ENCODE measurements around the gene BFSP2.
"Not testable (repeated sequence)": the region's sequence is repeated elsewhere in the genome, so short reads cannot be mapped to it uniquely, and the experiment has no call there.

BFSP2 gene

GRCh38 chr3:133469140-133469731 is 69.4 kb downstream of the BFSP2 start:
- Histone ChIP-seq H3K4me1 (ENCODE audit: control insufficient read depth, insufficient read depth, low read length) (peaks cover 12% of the 10 kb centered on the region), H3K9ac (ENCODE audit: low read length in 2 of 2) (no peak overlapping the region), H3K36me3 (ENCODE audit: control insufficient read depth in 2 of 2, insufficient read depth in 2 of 2, low read length in 2 of 2) (no peaks in the 10 kb centered on the region), H3K4me3 (ENCODE audit: low read length in 2 of 2) (no peak overlapping the region), H3K27me3 (ENCODE audit: control insufficient read depth in 1 of 2, insufficient read depth in 2 of 2, low read length in 2 of 2) (no peaks in the 10 kb centered on the region), H3K9me3 (ENCODE audit: control insufficient read depth in 2 of 2, low read length in 2 of 2) (no peaks in the 10 kb centered on the region), H3K27ac (ENCODE audit: low read length) (no peak overlapping the region)

- no peaks in the 10 kb centered on the region for H3K36me3 ChIP-seq (ENCODE audit: control insufficient read depth in 2 of 2, insufficient read depth in 2 of 2, low read length in 2 of 2)
- no peak overlapping the region for H3K27ac ChIP-seq (ENCODE audit: low read length)
- no peaks in the 10 kb centered on the region for H3K9me3 ChIP-seq (ENCODE audit: control insufficient read depth in 2 of 2, low read length in 2 of 2)
- peaks cover 17% of the 10 kb centered on the region for H3K4me1 ChIP-seq (ENCODE audit: control insufficient read depth, insufficient read depth, low read length)
- H3K9ac ChIP-seq (ENCODE audit: low read length in 2 of 2) = no peak overlapping the region
- H3K4me3 ChIP-seq (ENCODE audit: low read length in 2 of 2) = no peak overlapping the region
- H3K27me3 ChIP-seq (ENCODE audit: control insufficient read depth in 1 of 2, insufficient read depth in 2 of 2, low read length in 2 of 2) = no peaks in the 10 kb centered on the region
Measured at GRCh38 chr3:133472242-133472641, 72.4 kb downstream of the BFSP2 start.

DNA sequence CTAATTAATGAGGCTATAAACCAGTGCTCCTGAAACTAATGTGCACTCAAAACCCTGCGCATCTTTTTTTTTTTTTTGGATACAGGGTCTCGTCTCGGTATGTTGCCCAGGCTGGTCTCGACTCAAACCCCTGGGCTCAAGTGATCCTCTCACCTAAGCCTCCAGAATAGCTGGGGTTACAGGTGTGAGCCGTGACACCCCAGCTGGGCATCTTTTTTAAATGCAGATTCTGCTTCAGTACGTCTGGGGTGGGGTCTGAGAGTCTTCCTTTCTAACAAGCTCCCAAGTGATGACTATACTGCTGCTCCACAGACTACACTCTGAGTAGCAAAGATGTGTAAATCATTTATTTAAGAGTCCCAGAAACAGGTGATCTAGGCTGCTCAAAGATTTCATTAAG is 73.0 kb downstream of the BFSP2 start:
- no peak overlapping the region for H3K27ac ChIP-seq (ENCODE audit: low read length)
- H3K9me3 ChIP-seq (ENCODE audit: control insufficient read depth in 2 of 2, low read length in 2 of 2) = no peaks in the 10 kb centered on the region
- H3K4me3 ChIP-seq (ENCODE audit: low read length in 2 of 2) = no peak overlapping the region
- no peaks in the 10 kb centered on the region for H3K36me3 ChIP-seq (ENCODE audit: control insufficient read depth in 2 of 2, insufficient read depth in 2 of 2, low read length in 2 of 2)
- H3K4me1 ChIP-seq (ENCODE audit: control insufficient read depth, insufficient read depth, low read length) = peaks cover 17% of the 10 kb centered on the region
- no peak overlapping the region for H3K9ac ChIP-seq (ENCODE audit: low read length in 2 of 2)
- no peaks in the 10 kb centered on the region for H3K27me3 ChIP-seq (ENCODE audit: control insufficient read depth in 1 of 2, insufficient read depth in 2 of 2, low read length in 2 of 2)

DNA sequence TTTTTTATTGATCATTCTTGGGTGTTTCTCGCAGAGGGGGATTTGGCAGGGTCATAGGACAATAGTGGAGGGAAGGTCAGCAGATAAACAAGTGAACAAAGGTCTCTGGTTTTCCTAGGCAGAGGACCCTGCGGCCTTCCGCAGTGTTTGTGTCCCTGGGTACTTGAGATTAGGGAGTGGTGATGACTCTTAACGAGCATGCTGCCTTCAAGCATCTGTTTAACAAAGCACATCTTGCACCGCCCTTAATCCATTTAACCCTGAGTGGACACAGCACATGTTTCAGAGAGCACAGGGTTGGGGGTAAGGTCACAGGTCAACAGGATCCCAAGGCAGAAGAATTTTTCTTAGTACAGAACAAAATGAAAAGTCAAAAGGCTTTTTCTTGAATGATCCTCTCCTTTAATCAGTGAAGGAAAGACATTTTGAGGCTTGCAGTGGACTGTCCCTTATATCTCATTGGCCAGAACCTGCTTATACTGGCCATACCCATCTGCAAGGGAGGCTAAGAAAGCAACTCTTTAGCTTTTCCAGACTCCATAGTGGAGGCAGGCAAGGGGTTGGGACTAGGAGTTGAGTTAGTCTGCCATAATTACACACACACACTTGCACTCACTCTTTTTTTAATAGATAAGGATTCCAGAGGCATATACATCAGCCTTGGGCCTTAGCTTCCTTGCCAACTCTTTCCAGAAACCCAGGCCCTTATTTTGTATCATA is 73.8 kb downstream of the BFSP2 start:
- H3K9ac ChIP-seq (ENCODE audit: low read length in 2 of 2); H3K4me3 ChIP-seq (ENCODE audit: low read length in 2 of 2); H3K36me3 ChIP-seq (ENCODE audit: control insufficient read depth in 2 of 2, insufficient read depth in 2 of 2, low read length in 2 of 2); H3K27me3 ChIP-seq (ENCODE audit: control insufficient read depth in 1 of 2, insufficient read depth in 2 of 2, low read length in 2 of 2); H3K9me3 ChIP-seq (ENCODE audit: control insufficient read depth in 2 of 2, low read length in 2 of 2): not testable (repeated sequence)
- Histone ChIP-seq H3K27ac (ENCODE audit: low read length) (peak overlapping the region; percentile 46), H3K4me1 (ENCODE audit: control insufficient read depth, insufficient read depth, low read length) (peaks cover 17% of the 10 kb centered on the region)

DNA sequence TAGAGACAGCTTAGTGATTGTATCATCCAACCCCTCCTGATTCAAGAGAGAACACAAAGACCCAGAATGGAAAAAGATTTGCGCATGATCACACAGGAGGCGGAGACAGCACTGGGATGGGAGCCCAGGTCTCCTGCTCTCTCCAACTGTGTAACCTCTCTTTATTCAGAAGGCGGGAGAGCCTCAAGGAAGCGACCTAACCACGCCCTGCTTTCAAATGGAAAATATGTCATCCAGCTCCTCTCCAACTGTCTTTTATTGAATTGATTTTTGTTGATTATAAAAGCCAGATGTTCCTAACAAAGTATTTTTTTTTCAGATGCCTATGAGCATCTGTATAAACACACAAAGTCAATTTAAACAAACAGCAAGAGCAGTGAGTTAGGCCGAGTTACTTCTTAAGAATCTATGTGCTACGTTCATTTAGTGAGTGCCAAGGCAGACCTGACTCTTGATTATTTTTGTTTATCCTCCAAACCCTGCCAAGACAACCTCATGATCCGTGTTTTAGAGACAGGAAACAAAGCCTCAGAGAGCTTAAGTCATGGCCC is 74.5 kb downstream of the BFSP2 start:
- Histone ChIP-seq H3K4me3 (ENCODE audit: low read length in 2 of 2) (no peak overlapping the region), H3K36me3 (ENCODE audit: control insufficient read depth in 2 of 2, insufficient read depth in 2 of 2, low read length in 2 of 2) (no peaks in the 10 kb centered on the region), H3K9ac (ENCODE audit: low read length in 2 of 2) (no peak overlapping the region), H3K9me3 (ENCODE audit: control insufficient read depth in 2 of 2, low read length in 2 of 2) (no peaks in the 10 kb centered on the region), H3K27ac (ENCODE audit: low read length) (peak overlapping the region; percentile 46), H3K4me1 (ENCODE audit: control insufficient read depth, insufficient read depth, low read length) (peaks cover 15% of the 10 kb centered on the region), H3K27me3 (ENCODE audit: control insufficient read depth in 1 of 2, insufficient read depth in 2 of 2, low read length in 2 of 2) (no peaks in the 10 kb centered on the region)

GRCh38 chr3:133474817-133475216 is 75.0 kb downstream of the BFSP2 start:
- peak overlapping the region; percentile 46 for H3K27ac ChIP-seq (ENCODE audit: low read length)
- no peaks in the 10 kb centered on the region for H3K27me3 ChIP-seq (ENCODE audit: control insufficient read depth in 1 of 2, insufficient read depth in 2 of 2, low read length in 2 of 2)
- H3K36me3 ChIP-seq (ENCODE audit: control insufficient read depth in 2 of 2, insufficient read depth in 2 of 2, low read length in 2 of 2) = no peaks in the 10 kb centered on the region
- H3K9me3 ChIP-seq (ENCODE audit: control insufficient read depth in 2 of 2, low read length in 2 of 2) = no peaks in the 10 kb centered on the region
- H3K4me3 ChIP-seq (ENCODE audit: low read length in 2 of 2) = no peak overlapping the region
- no peak overlapping the region for H3K9ac ChIP-seq (ENCODE audit: low read length in 2 of 2)
- peaks cover 12% of the 10 kb centered on the region for H3K4me1 ChIP-seq (ENCODE audit: control insufficient read depth, insufficient read depth, low read length)

- H3K36me3 ChIP-seq (ENCODE audit: control insufficient read depth in 2 of 2, insufficient read depth in 2 of 2, low read length in 2 of 2) = no peaks in the 10 kb centered on the region
- H3K4me1 ChIP-seq (ENCODE audit: control insufficient read depth, insufficient read depth, low read length) = peaks cover 12% of the 10 kb centered on the region
- H3K4me3 ChIP-seq (ENCODE audit: low read length in 2 of 2) = no peak overlapping the region
- peak overlapping the region; percentile 46 for H3K27ac ChIP-seq (ENCODE audit: low read length)
- no peaks in the 10 kb centered on the region for H3K27me3 ChIP-seq (ENCODE audit: control insufficient read depth in 1 of 2, insufficient read depth in 2 of 2, low read length in 2 of 2)
- H3K9me3 ChIP-seq (ENCODE audit: control insufficient read depth in 2 of 2, low read length in 2 of 2) = no peaks in the 10 kb centered on the region
- H3K9ac ChIP-seq (ENCODE audit: low read length in 2 of 2) = no peak overlapping the region
Measured at GRCh38 chr3:133475245-133476010, 75.6 kb downstream of the BFSP2 start.

DNA sequence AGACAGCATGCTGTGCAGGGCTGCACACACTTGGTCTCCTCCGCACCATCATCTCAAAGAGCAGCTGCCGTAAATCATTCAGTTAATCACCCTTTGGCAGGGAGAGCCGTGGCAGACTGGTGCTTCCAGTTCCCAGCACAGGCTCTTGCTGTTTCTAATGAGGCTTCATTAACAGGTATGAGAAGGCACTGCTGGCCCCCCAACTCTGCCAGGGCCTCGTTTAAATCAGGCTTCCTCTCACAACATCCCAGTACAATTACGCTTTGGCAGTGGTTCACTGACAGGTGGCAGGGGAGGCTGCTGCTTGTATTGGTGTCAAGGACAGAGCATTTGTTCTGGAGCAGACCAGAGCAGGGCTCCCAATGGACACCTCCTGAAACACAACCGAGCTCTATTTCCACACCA is 77.1 kb downstream of the BFSP2 start:
- Histone ChIP-seq H3K4me1 (ENCODE audit: control insufficient read depth, insufficient read depth, low read length) (peaks cover 12% of the 10 kb centered on the region), H3K27me3 (ENCODE audit: control insufficient read depth in 1 of 2, insufficient read depth in 2 of 2, low read length in 2 of 2) (no peaks in the 10 kb centered on the region), H3K9me3 (ENCODE audit: control insufficient read depth in 2 of 2, low read length in 2 of 2) (no peaks in the 10 kb centered on the region), H3K36me3 (ENCODE audit: control insufficient read depth in 2 of 2, insufficient read depth in 2 of 2, low read length in 2 of 2) (no peaks in the 10 kb centered on the region), H3K9ac (ENCODE audit: low read length in 2 of 2) (no peak overlapping the region), H3K4me3 (ENCODE audit: low read length in 2 of 2) (no peak overlapping the region), H3K27ac (ENCODE audit: low read length) (no peak overlapping the region)

DNA sequence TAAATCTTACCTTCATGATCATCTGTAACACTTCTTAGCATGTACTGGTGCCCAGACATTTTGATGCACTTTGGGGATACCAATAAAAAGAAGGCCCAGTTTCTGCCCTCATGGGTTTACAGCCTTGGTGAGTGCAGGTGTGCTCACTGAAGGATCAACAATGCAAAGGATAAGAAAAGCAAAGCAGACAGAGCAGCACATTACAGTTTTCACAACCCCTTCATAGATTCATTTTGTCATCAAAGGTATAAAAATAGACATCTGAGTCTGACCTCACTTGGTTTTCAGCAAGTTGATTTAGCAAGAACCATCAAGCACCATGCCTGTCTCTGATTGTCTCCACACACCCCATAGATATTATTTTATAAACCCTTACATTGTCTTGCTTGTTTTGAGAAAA is 77.6 kb downstream of the BFSP2 start:
- no peak overlapping the region for H3K4me3 ChIP-seq (ENCODE audit: low read length in 2 of 2)
- H3K27ac ChIP-seq (ENCODE audit: low read length) = no peak overlapping the region
- H3K9ac ChIP-seq (ENCODE audit: low read length in 2 of 2) = no peak overlapping the region
- no peaks in the 10 kb centered on the region for H3K36me3 ChIP-seq (ENCODE audit: control insufficient read depth in 2 of 2, insufficient read depth in 2 of 2, low read length in 2 of 2)
- H3K9me3 ChIP-seq (ENCODE audit: control insufficient read depth in 2 of 2, low read length in 2 of 2) = no peaks in the 10 kb centered on the region
- H3K27me3 ChIP-seq (ENCODE audit: control insufficient read depth in 1 of 2, insufficient read depth in 2 of 2, low read length in 2 of 2) = no peaks in the 10 kb centered on the region
- peaks cover 12% of the 10 kb centered on the region for H3K4me1 ChIP-seq (ENCODE audit: control insufficient read depth, insufficient read depth, low read length)

DNA sequence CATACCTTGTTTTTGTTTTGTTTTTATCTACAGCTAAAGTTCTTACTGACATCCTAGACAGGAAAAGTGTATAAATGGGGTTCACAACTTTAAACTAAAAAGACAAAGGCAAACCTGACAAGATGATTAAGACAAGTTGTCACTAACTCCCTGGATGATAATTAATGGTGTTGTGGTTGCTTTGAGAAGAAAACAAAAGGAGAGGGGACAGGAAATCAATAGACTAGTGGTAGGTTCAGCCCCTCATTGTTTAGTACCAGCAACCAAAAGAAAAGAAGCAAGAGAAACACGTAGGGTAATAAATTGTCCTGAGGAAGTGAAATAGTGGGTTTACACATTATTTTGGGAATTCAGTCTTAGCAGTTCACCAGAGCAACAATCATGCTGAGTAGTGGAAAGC is 78.8 kb downstream of the BFSP2 start:
- H3K4me1 ChIP-seq (ENCODE audit: control insufficient read depth, insufficient read depth, low read length) = peaks cover 12% of the 10 kb centered on the region
- H3K4me3 ChIP-seq (ENCODE audit: low read length in 2 of 2) = no peak overlapping the region
- H3K36me3 ChIP-seq (ENCODE audit: control insufficient read depth in 2 of 2, insufficient read depth in 2 of 2, low read length in 2 of 2) = no peaks in the 10 kb centered on the region
- H3K9ac ChIP-seq (ENCODE audit: low read length in 2 of 2) = no peak overlapping the region
- H3K27me3 ChIP-seq (ENCODE audit: control insufficient read depth in 1 of 2, insufficient read depth in 2 of 2, low read length in 2 of 2) = no peaks in the 10 kb centered on the region
- H3K27ac ChIP-seq (ENCODE audit: low read length) = no peak overlapping the region
- no peaks in the 10 kb centered on the region for H3K9me3 ChIP-seq (ENCODE audit: control insufficient read depth in 2 of 2, low read length in 2 of 2)

Data from stomach smooth muscle (tissue), 2 donors.